ENCODE measurements around the gene MLXIP. TPM values are rescaled to one million over a fixed set of nuclear protein-coding genes. Genes with fewer than 3 reads are reported as not detected.

The MLXIP gene, protein sequence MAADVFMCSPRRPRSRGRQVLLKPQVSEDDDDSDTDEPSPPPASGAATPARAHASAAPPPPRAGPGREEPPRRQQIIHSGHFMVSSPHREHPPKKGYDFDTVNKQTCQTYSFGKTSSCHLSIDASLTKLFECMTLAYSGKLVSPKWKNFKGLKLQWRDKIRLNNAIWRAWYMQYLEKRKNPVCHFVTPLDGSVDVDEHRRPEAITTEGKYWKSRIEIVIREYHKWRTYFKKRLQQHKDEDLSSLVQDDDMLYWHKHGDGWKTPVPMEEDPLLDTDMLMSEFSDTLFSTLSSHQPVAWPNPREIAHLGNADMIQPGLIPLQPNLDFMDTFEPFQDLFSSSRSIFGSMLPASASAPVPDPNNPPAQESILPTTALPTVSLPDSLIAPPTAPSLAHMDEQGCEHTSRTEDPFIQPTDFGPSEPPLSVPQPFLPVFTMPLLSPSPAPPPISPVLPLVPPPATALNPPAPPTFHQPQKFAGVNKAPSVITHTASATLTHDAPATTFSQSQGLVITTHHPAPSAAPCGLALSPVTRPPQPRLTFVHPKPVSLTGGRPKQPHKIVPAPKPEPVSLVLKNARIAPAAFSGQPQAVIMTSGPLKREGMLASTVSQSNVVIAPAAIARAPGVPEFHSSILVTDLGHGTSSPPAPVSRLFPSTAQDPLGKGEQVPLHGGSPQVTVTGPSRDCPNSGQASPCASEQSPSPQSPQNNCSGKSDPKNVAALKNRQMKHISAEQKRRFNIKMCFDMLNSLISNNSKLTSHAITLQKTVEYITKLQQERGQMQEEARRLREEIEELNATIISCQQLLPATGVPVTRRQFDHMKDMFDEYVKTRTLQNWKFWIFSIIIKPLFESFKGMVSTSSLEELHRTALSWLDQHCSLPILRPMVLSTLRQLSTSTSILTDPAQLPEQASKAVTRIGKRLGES
- 10 to 100 TPM in 6 of 8 experiments, 1 to 10 TPM in 2; 7.5 to 27.5 (median 15.2) TPM for total RNA-seq

DNA sequence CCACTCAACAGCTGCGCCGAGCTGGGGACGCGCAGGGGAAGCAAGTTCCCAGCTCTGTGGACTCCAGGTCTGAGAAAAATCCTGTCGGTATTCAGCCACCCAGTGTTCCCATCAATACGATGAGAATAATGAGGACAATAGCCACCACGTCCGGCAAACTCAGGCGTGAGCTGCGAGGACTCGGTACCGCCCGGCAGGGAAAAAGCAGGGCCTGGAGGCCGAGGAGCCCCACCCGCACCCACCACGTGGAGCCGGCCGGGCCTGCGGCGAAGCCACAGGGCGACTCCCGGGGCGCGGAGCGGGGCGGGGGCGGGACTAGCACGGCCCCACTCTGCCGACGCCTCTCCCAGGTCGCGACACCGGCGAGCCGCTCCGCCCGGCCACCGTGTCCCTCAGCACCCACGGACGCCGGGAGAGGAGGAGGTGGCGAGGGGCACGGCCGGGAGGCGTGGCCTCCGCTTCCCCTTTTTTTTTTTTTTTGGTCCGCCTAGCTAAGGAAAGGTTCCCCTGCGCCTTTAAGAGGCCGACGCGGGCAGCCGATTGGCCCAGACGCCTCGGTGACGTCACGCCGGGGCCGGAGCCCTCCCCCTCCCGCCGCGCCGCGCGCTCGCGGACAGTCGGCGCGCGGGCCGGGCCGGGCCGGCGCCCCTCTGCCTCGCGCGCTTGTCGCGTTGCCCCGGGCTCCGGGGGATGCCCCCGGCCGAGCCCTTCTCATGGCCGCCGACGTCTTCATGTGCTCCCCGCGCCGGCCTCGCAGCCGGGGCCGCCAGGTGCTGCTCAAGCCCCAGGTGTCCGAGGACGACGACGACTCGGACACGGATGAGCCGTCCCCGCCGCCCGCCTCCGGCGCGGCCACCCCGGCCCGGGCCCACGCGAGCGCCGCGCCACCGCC lies at the start of gene MLXIP:
MLXIP (plus strand) TSS at position 616 of the 892 bp plus-strand sequence; CDS start at position 714, 98 bp downstream.
- ATAC-seq (replicated peaks in 6 of 8) = peak; percentile 80 to 93 (median 88)
- in situ Hi-C loops (cut with MboI; ENCODE audit: low pct_unique_long_range_greater_than_20kb in 2 of 9, low sequenced_read_pairs in 9 of 9, unreplicated experiment in 9 of 9) = no loop called here
- H3K4me3 ChIP-seq = peak within 1 kb of the TSS; percentile 67 to 92 (median 83)
- H3K4me1 ChIP-seq (replicated peaks in 1 of 2) = peaks cover 10 to 13% of the 10 kb centered on the region in 2 donors
- peak within 1 kb of the TSS; percentile 62 to 70 for H3K27ac ChIP-seq
- WGBS, 10 experiments = 0% methylated on average over 1 to 26 of the region's 113 CpGs; no CpG with 5 or more reads in 7 of the 10 experiments

DNA sequence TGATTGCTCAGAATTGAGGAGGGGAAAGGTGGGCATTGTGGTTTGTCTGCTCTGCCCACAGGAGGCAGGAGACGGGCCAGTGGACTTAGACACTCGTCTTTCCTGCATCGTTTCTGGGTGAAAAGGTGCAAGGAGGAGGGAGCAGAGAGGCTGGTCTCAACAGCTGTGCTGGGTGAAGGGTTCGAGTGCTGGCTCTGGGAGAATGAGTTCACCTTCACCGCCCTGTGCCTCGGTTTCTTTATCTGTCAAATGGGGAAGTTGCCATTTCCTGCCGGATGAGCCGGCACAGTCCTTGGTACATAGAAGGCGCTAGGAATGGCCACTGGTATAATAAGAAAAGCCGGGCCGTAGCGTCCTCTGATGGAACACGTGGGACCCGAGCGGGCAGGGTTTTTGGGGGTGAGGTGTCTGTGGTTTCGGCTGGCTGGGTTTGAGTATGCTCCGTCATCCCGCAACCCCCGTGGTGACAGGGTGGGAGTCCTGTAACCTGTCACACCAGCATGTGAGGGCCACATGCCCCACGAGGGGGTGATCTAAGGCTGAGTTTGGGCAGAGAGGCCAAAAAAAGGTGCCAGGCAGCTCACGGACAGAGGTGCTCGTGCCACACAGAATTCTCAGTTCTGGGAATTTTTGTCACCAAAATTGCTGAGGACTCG lies 49.5 kb upstream of the MLXIP start:
- in situ Hi-C loops (cut with MboI; ENCODE audit: low pct_unique_long_range_greater_than_20kb in 2 of 9, low sequenced_read_pairs in 9 of 9, unreplicated experiment in 9 of 9) = no loop called here
- no peak for ATAC-seq (replicated peaks in 6 of 8)
- no peak overlapping the region for H3K4me3 ChIP-seq
- no peak overlapping the region for H3K27ac ChIP-seq
- peaks cover 20 to 26% of the 10 kb centered on the region in 2 donors for H3K4me1 ChIP-seq (replicated peaks in 1 of 2)
- WGBS, 10 experiments = 0 to 100% (median 93%) methylated on average over 1 to 12 of the region's 23 CpGs; no CpG with 5 or more reads in 3 of the 10 experiments

GRCh38 chr12:122029620-122030423 lies 48.7 kb upstream of the MLXIP start:
- ATAC-seq (replicated peaks in 6 of 8) = peak in 2 of 8 experiments; percentile 20 to 78
- Histone ChIP-seq H3K4me1 (replicated peaks in 1 of 2) (peaks cover 16 to 21% of the 10 kb centered on the region in 2 donors), H3K4me3 (no peak overlapping the region), H3K27ac (no peak overlapping the region)
- in situ Hi-C loops (cut with MboI; ENCODE audit: low pct_unique_long_range_greater_than_20kb in 2 of 9, low sequenced_read_pairs in 9 of 9, unreplicated experiment in 9 of 9) = no loop called here
- 80 to 100% (median 86%) methylated on average over 1 to 6 of the region's 28 CpGs; no CpG with 5 or more reads in 6 of the 10 experiments for WGBS, 10 experiments

DNA sequence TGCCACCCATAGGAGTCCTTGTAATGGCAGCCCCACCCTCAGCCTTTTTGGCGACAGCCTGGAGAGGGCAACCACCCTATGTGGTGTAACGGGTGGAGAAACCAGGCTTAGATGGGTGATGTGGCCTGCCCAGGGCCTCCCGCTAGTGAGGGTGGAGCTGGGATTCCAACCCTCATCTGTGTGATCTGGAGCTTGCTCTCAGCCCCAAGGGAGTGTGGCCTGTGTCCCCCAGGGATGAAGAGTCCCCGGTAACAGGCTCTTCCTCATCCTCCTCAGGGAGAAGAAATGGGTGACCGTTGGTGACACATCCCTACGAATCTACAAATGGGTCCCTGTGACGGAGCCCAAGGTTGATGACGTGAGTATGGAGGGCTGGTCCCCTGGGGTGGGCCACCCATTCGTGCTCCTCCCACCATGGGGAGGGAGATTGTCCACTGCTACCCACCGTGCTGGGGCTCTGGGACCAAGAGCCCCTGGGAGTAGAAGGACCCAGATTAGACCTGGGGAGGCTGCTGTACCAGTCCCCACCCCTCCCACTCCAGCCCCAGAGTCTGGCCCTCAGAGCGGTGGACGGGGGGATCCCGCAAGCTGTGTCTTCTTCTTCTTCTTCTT lies 48.0 kb upstream of the MLXIP start:
- WGBS, 10 experiments = 60 to 90% methylated on average over 1 to 5 of the region's 13 CpGs; no CpG with 5 or more reads in 8 of the 10 experiments
- ATAC-seq (replicated peaks in 6 of 8) = peak in 1 of 8 experiments; percentile 65
- peaks cover 16 to 21% of the 10 kb centered on the region in 2 donors for H3K4me1 ChIP-seq (replicated peaks in 1 of 2)
- in situ Hi-C loops (cut with MboI; ENCODE audit: low pct_unique_long_range_greater_than_20kb in 2 of 9, low sequenced_read_pairs in 9 of 9, unreplicated experiment in 9 of 9) = no loop called here
- H3K27ac ChIP-seq = no peak overlapping the region
- no peak overlapping the region for H3K4me3 ChIP-seq

DNA sequence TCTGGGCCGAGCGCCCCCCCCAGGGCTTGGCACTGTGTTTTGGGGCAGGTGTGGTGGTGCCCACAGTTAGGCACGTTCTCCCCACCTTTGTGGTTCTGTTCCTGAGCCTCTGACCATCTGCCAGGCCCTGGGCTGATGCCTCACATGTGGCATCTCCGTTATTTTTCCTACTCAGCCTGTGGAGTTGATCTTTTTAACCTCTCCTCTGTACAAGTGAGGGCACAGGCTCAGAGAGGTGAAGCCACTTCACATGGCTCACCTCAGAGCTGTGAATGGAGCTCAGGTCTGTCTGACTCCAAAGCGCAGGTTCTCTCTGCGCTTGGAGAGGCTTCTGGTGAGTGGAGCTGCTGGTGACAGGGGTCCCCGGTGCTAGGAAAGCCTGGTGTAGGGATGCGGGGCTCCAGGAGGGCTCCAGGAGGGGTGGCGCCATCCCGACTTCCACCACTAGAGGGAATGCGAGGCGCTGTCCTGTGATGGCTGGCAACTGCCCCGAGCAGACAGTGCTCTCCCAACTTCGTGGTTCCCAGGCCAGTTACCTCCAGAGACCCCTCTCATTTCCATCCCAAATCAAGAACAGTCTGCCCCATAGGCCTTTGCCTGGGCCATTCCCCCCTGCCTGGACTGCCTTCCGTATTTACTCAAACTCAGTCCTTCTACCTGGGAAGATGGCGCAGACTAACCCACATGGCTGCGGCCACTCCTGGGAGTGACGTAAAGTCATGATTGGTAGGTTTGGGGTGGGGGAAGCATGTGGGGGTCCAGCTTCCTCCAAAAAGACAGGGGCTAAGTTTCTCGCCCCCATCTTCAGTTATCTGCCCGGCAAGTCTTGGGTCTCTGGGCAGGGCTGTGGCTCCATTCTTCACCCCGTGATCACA lies 47.0 kb upstream of the MLXIP start:
- H3K27ac ChIP-seq = no peak overlapping the region
- peaks cover 16 to 21% of the 10 kb centered on the region in 2 donors for H3K4me1 ChIP-seq (replicated peaks in 1 of 2)
- in situ Hi-C loops (cut with MboI; ENCODE audit: low pct_unique_long_range_greater_than_20kb in 2 of 9, low sequenced_read_pairs in 9 of 9, unreplicated experiment in 9 of 9) = no loop called here
- peak in 6 of 8 experiments; percentile 42 to 89 (median 57) for ATAC-seq (replicated peaks in 6 of 8)
- 20 to 100% (median 70%) methylated on average over 1 to 7 of the region's 21 CpGs; no CpG with 5 or more reads in 4 of the 10 experiments for WGBS, 10 experiments
- no peak overlapping the region for H3K4me3 ChIP-seq

DNA sequence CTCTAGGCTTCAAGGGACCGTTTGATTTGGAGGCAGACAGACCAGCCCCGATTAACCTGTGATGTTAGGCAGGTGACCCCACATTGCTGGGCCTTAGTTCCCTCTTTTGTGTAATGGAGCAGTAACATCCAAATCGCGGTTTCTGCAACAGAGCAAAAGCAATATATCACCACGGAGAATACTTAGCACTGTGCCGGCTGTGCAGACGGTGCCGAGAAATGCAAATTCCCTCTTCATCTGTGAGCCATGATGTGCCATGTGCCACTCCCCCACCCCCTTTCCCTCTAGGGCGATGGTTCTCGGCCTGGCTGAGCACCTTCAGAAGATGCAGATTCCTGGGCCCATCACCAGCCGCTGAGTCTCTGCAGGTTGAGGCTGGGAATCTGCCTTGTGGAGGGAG lies 46.0 kb upstream of the MLXIP start:
- Histone ChIP-seq H3K4me1 (replicated peaks in 1 of 2) (peaks cover 15 to 21% of the 10 kb centered on the region in 2 donors), H3K27ac (no peak overlapping the region), H3K4me3 (no peak overlapping the region)
- in situ Hi-C loops (cut with MboI; ENCODE audit: low pct_unique_long_range_greater_than_20kb in 2 of 9, low sequenced_read_pairs in 9 of 9, unreplicated experiment in 9 of 9) = no loop called here
- peak in 1 of 8 experiments; percentile 41 for ATAC-seq (replicated peaks in 6 of 8)
- WGBS, 10 experiments = 70 to 100% (median 94%) methylated on average over 1 to 8 of the region's 11 CpGs; no CpG with 5 or more reads in 2 of the 10 experiments

DNA sequence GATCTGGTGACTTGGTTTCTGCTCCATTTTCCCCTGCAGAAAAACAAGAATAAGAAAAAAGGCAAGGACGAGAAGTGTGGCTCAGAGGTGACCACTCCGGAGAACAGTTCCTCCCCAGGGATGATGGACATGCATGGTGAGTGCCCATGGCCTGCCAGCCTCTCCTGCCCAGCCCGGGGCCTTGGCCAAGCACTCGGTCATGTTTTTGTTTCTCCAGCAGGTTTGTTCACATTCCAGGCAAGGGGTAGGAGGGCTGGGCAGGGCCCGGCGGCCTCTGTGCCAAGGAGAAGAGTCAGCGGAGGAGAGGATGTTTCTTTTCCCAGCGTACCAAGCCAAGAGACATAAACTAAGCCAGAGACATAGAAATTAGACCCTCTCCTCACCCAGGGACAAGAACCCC lies 43.3 kb upstream of the MLXIP start:
- ATAC-seq (replicated peaks in 6 of 8) = no peak

GRCh38 chr12:122036153-122036552 lies 42.4 kb upstream of the MLXIP start:
- no peak for ATAC-seq (replicated peaks in 6 of 8)
- in situ Hi-C loops (cut with MboI; ENCODE audit: low pct_unique_long_range_greater_than_20kb in 2 of 9, low sequenced_read_pairs in 9 of 9, unreplicated experiment in 9 of 9) = no loop called here
- Histone ChIP-seq H3K27ac (no peak overlapping the region), H3K4me3 (no peak overlapping the region), H3K4me1 (replicated peaks in 1 of 2) (peaks cover 0 to 7% of the 10 kb centered on the region in 2 donors)
- WGBS, 10 experiments = 60 to 100% (median 80%) methylated on average over 1 to 4 of the region's 6 CpGs; no CpG with 5 or more reads in 3 of the 10 experiments

More for the DNA sequence above, 43.3 kb upstream of the MLXIP start:
- in situ Hi-C loops (cut with MboI; ENCODE audit: low pct_unique_long_range_greater_than_20kb in 2 of 9, low sequenced_read_pairs in 9 of 9, unreplicated experiment in 9 of 9) = no loop called here
- no peak overlapping the region for H3K4me3 ChIP-seq
- H3K4me1 ChIP-seq (replicated peaks in 1 of 2) = peaks cover 0 to 7% of the 10 kb centered on the region in 2 donors
- H3K27ac ChIP-seq = no peak overlapping the region
- WGBS, 10 experiments = 67 to 100% (median 93%) methylated on average over 1 to 8 of the region's 8 CpGs; no CpG with 5 or more reads in 3 of the 10 experiments

- in situ Hi-C loops (cut with MboI; ENCODE audit: low pct_unique_long_range_greater_than_20kb in 2 of 9, low sequenced_read_pairs in 9 of 9, unreplicated experiment in 9 of 9) = no loop called here
Observed at GRCh38 chr12:122040579-122041386, 37.8 kb upstream of the MLXIP start.

More at GRCh38 chr12:122040579-122041386, 37.8 kb upstream of the MLXIP start:
- Histone ChIP-seq H3K4me1 (replicated peaks in 1 of 2) (no peaks in the 10 kb centered on the region), H3K4me3 (no peak overlapping the region), H3K27ac (no peak overlapping the region)
- ATAC-seq (replicated peaks in 6 of 8) = no peak
- WGBS, 10 experiments = 45 to 94% (median 71%) methylated on average over 1 to 14 of the region's 21 CpGs

All from motor neuron (in vitro differentiated cells).